A673 (cell line): Measurements from ENCODE around the gene ERC1. TPM values are rescaled to one million over a fixed set of nuclear protein-coding genes. Genes with fewer than 3 reads are reported as not detected.

Experiments
- BruUV-seq: library from RNA; stranded (reverse); fragments of 400-500 nt; replicated peaks from 2 replicates; lab custom pipeline; 2021; lab: Mats Ljungman, UMichigan
- CTCF ChIA-PET: fragments of 300-600 bp; sonication (Branson Sonifier 250); formaldehyde crosslinking; loops from one replicate; lab custom pipeline; 2022; ENCODE audit warnings: antibody characterized with exemption; lab: Charles Lee
- POLR2A ChIA-PET: fragments of 300-600 bp; sonication (Branson Sonifier 250); formaldehyde crosslinking; loops from one replicate; lab custom pipeline; 2022; ENCODE audit warnings: antibody characterized with exemption; ENCODE audit not compliant: low non-redundant PET; lab: Charles Lee
- DNase-seq: peaks from one replicate; pipeline ENCODE4 v3.0.0-alpha.2; 2015; ENCODE audit warnings: low spot score
- H3K27ac ChIP-seq: fragments of 200-600 bp; sonication (generic); 2 replicates; pipeline ENCODE4 v1.5.1; 2016; ENCODE audit warnings: mixed run types, low read depth, mild to moderate bottlenecking, mixed read lengths, antibody characterized with exemption, low read length; ENCODE audit not compliant: poor library complexity, severe bottlenecking
- H3K27me3 ChIP-seq: fragments of 200-600 bp; sonication (generic); replicated peaks from 2 replicates; pipeline ENCODE4 v1.6.1; 2017; ENCODE audit warnings: mixed run types, low read depth, mild to moderate bottlenecking, mixed read lengths, antibody characterized with exemption, low read length; ENCODE audit not compliant: insufficient read depth, poor library complexity
- H3K36me3 ChIP-seq: fragments of 200-600 bp; sonication (generic); 2 replicates; pipeline ENCODE4 v1.6.1; 2016; ENCODE audit warnings: mixed run types, mild to moderate bottlenecking, mixed read lengths, antibody characterized with exemption, low read length; ENCODE audit not compliant: insufficient read depth, poor library complexity, severe bottlenecking
- H3K4me1 ChIP-seq: fragments of 200-600 bp; sonication (generic); 2 replicates; pipeline ENCODE4 v1.6.1; 2017; ENCODE audit warnings: mixed run types, mild to moderate bottlenecking, mixed read lengths, antibody characterized with exemption, low read length; ENCODE audit not compliant: insufficient read depth, poor library complexity, severe bottlenecking
- H3K4me3 ChIP-seq: fragments of 200-600 bp; sonication (generic); 2 replicates; pipeline ENCODE4 v1.5.1; 2016; ENCODE audit warnings: low read depth, mixed run types, mild to moderate bottlenecking, mixed read lengths, low read length; ENCODE audit not compliant: poor library complexity, severe bottlenecking
- H3K9me3 ChIP-seq: fragments of 200-600 bp; sonication (generic); 2 replicates; pipeline ENCODE4 v1.6.1; 2016; ENCODE audit warnings: mixed run types, low read depth, mild to moderate bottlenecking, mixed read lengths, antibody characterized with exemption, low read length; ENCODE audit not compliant: poor library complexity, severe bottlenecking
- CTCF ChIP-seq: fragments of 300-800, 200-600 bp; sonication (generic); conservative IDR thresholded peaks from 2 replicates; pipeline ENCODE4 v1.5.1; 2017; ENCODE audit warnings: low read depth, mild to moderate bottlenecking, antibody characterized with exemption, low read length, moderate library complexity, mixed read lengths
- EZH2 ChIP-seq: fragments of 200-600 bp; sonication (generic); IDR thresholded peaks from 2 replicates; pipeline ENCODE4 v1.6.1; 2017; ENCODE audit warnings: borderline replicate concordance, low read depth, mild to moderate bottlenecking, mixed read lengths, antibody characterized with exemption, low read length; ENCODE audit not compliant: poor library complexity, severe bottlenecking
- intact Hi-C: fragments of 100-400 bp; cut with micrococcal nuclease; formaldehyde crosslinking; loops from one replicate; pipeline ENCODE4 v1.10.0; 2022; ENCODE audit not compliant: unreplicated experiment
- total RNA-seq: library from RNA; stranded (reverse); gene quantifications from 2 replicates; pipeline ENCODE4 v1.2.3, GENCODE V29; 2021

The ERC1 gene
- total RNA-seq, 1 experiment from 2014 or later: 60.7 TPM

DNA sequence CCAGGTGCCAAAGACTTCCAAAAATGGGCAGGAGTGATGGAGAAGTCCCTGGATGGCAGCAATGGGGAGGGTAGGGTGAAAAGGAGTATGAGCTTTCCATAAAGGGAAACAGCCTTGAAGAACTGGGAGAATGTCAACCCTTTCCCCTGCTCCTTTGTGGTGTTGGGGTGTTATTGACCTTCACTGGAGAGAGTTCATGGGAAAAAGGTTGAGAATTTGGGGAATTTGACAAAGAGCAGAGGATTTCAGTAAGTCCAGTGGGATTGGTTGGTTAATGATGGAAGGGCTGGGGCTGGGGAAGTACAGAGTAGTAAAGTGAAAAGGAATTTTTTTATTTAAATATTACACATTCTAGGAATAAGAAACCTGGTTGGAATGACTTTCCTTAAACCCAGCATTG, 116.6 kb downstream of the ERC1 start:
- no peak for DNase-seq
- Histone ChIP-seq H3K27me3 (no peaks in the 10 kb centered on the region), H3K36me3 (no peaks in the 10 kb centered on the region), H3K9me3 (no peaks in the 10 kb centered on the region), H3K4me3 (no peak overlapping the region), H3K4me1 (no peaks in the 10 kb centered on the region), H3K27ac (no peak overlapping the region)
- ChIA-PET POLR2A (no interaction called here), CTCF (no interaction called here)
- intact Hi-C loops: no loop called here
- BruUV-seq: no TSS peak
- TF ChIP-seq EZH2 (no peak), CTCF (no peak)

GRCh38 chr12:1108276-1108675, 117.3 kb downstream of the ERC1 start:
- POLR2A ChIA-PET: no interaction called here

GRCh38 chr12:1115484-1116231, 124.6 kb downstream of the ERC1 start:
- H3K4me3 ChIP-seq: no peak overlapping the region
- CTCF ChIA-PET: no interaction called here
- H3K9me3 ChIP-seq: no peaks in the 10 kb centered on the region
- TF ChIP-seq EZH2: no peak
- TF ChIP-seq CTCF: no peak
- no peaks in the 10 kb centered on the region for H3K27me3 ChIP-seq
- POLR2A ChIA-PET: no interaction called here
- BruUV-seq: no TSS peak
- H3K36me3 ChIP-seq: no peaks in the 10 kb centered on the region
- no peak overlapping the region for H3K27ac ChIP-seq
- intact Hi-C loops: loop anchor here (10.0 kb wide), 1 partner anchor 429 kb away; no protein-coding TSS in a partner anchor
- H3K4me1 ChIP-seq: no peaks in the 10 kb centered on the region
- no peak for DNase-seq

More at GRCh38 chr12:1108276-1108675, 117.3 kb downstream of the ERC1 start:
- Histone ChIP-seq H3K36me3 (no peaks in the 10 kb centered on the region), H3K27ac (no peak overlapping the region), H3K4me3 (no peak overlapping the region), H3K4me1 (no peaks in the 10 kb centered on the region), H3K9me3 (no peaks in the 10 kb centered on the region), H3K27me3 (no peaks in the 10 kb centered on the region)
- intact Hi-C loops: no loop called here
- DNase-seq: no peak
- CTCF ChIA-PET: no interaction called here
- TF ChIP-seq CTCF: no peak
- no peak for TF ChIP-seq EZH2
- BruUV-seq: no TSS peak
